IPS-11a (cell line): ENCODE data around the gene XRN1.
"Not testable (repeated sequence)": the region's sequence is repeated elsewhere in the genome, so short reads cannot be mapped to it uniquely, and the experiment has no call there.

ENCODE experiments used
- H3K4me3 ChIP-seq: one replicate; pipeline ENCODE4 v1.5.1; 2013; ENCODE audit warnings: low read depth, low read length, control low read depth

Gene XRN1

DNA sequence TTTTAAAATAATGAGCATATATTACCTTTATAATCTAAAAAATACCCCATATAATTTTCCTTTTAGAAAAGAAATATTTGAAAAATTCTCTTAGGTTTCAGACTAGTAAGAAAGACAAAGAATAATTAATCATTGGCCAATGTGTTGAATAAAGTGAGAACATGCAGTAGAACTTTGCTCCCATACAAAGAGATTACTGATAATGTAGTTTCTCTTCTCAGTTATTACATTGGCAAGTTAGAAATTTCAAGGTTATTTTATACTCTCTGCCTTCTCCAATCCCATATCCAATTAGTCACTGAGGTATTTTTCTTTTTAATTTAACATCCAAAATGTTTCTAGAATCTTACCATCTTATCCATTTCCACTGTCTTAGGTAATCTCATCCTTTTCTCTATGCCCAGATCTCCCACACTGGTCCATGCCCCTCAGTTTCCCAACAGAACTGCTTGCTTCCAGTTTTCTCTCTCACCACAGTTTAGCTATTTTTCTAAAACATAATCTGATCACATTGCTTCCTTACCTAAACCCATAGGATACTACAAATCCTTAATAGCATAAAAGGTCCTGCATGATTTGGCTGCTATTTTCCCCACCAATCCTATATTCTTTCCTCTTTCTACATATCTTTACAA is 10.8 kb downstream of the XRN1 start:
- H3K4me3 ChIP-seq = no peak overlapping the region

DNA sequence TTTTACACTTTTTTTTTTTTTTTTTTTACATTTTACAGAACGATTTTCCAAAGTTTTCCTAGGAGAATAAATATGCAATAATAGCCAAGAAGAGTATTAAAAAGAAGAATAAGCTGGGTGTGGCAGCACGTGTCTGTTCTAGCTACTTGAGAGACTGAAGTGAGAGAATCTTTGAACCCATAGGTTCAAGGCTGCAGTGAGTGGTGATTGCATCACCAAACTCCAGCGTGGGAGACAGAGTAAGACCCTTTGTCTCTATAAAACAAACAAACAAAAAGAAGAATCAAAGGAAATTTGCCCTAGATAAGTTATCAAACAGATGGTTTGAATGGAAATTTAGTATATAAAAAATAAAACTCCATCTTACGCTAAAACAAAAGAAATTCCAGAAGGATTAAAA is 13.3 kb downstream of the XRN1 start:
- no peak overlapping the region for H3K4me3 ChIP-seq

DNA sequence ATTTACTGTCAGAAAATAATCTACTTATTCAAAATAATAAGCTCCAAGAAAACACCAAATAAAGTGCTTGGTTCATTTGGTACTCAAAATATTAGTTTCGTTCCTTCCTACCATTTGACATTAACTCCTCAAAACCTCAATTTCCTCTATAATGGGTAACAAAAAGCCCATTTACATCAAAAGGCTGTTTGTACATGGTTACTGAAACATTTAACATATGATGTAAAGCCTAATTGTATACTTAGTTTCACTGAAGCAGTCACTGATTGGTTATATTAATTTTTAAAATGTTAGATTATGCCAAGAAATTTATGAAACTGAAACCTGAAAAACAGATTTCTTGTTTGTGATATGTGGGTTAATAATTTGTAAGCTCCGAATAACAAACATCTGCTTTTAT is 14.7 kb downstream of the XRN1 start:
- H3K4me3 ChIP-seq = no peak overlapping the region

DNA sequence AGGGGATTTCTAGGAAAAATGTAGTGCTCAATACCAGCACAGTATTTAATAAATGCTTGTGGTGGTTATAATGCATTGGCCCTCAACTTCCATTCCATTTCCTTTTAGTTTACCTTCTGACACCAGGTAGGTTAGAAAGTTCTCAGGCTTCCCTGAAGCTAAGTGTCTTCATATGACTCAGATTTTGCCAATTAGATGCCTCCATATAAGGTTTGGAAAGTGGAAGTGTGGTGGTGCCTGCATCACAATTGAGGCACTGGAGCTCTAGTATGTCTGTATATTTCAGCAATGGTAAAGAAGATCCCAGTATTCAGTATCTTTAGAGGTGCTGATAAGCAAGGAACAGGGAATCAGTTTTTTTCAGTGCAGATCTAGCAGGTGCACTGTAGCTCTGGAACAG is 18.3 kb downstream of the XRN1 start:
- H3K4me3 ChIP-seq = no peak overlapping the region

DNA sequence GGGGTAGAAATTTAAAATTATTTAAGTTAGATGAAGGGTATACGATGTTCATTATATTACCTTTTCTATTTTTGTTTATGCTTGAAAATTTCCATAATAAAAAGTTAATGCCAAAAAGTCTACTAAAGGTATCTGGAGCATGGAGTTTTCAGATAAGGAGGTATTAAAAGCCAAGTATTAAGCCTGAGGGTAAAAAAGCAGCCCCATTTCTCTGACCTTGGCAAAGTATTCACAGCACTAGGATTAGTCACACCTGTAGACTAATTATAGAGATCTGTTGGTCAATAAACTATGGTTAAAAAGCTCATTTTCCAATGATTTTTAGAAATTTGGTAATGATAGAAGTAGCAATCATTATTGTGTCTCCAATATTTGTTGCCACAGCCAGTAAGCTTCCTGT is 23.1 kb downstream of the XRN1 start:
- H3K4me3 ChIP-seq = no peak overlapping the region

DNA sequence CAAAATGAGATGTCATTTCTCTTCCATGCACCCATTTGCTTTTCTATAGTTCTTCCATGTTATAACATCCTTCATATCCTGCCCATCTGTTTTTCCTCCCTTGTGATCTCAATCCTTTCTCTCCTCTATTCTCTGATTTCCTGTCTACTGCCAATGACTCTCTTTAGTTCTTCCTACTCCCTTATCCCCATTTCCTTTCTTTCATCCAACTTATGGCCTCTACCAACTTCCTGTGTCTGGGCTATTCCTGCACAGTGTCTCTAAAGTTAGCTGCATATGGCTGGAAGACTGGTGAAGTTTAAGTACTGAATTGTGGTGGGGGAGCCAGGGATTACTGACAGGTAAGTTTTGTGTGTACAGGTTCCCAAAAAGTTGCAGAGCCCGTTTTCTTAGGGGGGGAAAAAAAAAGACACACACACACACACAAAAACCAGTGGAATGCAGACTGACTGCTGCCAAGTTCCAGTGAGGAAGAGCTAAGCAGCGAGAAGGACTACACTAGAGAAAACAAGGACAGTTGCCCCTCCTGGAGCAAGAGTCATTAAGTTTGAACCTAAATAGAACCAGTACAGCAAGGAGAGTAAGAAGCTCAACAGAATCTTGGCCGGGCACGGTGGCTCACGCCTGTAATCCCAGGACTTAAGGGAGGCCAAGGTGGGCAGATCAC is 28.8 kb downstream of the XRN1 start:
- no peak overlapping the region for H3K4me3 ChIP-seq

DNA sequence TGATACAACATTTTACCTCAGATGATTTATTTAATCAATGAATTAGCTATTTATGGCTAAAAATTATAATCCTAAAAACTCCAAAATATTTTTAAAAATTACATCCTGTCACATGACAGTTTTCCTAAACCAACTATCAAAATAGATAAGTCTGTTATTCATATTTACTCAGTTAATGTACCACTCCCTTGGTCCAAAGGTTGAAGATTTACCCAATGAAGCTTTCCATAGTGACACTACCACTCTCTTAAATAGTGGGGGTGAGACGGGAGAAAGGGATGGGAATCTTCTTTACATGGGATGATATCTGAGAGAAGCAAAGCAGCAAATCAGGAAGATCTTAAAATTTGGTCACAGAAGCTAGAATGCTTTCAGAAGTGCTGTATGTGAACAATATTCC is 30.5 kb downstream of the XRN1 start:
- no peak overlapping the region for H3K4me3 ChIP-seq

DNA sequence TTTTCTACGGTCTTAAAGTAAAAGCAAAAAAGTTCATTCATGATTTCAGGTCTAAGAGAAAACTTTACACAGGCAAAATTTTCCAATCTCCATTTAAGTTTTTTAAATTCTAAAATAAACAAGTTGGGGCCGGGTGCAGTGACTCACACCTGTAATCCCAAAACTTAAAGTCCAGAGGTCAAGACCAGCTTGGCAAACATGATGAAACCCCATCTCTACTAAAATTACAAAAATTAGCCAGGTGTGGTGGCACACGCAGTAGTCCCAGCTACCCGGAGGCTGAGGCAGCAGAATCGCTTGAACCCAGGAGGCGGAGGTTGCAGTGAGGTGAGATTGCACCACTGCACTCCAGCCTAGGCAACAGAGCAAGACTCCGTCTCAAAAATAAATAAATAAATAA is 47.3 kb downstream of the XRN1 start:
- not testable (repeated sequence) for H3K4me3 ChIP-seq

DNA sequence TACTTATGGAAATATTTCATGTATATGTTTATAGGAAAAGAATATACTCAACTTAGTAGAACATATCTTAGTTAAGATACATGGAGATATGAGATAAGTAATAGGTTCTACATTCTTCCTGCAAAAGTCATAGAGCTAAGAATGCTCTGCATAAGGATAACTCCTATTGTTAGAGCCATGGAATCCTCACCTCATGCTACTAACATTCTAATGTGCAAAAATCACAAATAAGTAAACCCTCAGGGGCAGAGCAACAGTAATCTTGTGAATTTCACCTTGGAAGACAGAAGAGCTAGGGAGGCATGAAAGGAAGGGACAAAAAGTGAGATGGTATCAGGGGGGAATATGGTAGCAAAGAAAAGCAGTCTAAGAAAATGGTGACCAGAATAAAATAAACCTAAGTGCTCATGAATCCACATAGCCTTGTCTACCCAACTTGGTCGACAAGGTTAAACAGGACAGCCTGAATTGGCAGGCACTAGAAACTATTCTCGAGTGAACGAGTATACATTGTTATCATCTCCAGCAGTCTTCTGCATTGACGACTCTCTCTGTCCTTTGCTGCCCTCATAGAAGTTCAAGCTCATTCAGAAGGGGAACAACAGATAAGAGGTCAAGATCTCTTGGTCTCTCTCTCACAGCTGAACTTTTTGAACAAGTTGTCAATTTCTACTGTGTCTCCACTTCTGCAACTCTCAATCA is 52.8 kb downstream of the XRN1 start:
- H3K4me3 ChIP-seq = no peak overlapping the region

DNA sequence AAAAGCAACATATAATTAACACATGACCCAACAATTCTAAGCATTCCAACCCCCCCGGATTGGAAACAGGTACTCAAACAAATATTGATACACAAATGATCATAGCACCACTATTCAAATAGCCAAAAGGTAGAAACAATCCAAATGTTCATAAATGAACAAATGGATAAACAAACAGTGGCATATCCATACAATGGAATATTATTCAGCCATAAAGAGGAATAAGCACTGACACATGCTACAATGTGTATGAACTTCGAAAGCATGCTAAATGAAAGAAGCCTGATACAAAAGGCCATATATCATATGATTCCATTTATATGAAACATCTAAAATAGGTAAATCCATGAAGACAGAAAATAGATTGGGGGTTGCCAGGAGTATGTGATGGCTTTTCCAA is 62.8 kb downstream of the XRN1 start:
- no peak overlapping the region for H3K4me3 ChIP-seq

DNA sequence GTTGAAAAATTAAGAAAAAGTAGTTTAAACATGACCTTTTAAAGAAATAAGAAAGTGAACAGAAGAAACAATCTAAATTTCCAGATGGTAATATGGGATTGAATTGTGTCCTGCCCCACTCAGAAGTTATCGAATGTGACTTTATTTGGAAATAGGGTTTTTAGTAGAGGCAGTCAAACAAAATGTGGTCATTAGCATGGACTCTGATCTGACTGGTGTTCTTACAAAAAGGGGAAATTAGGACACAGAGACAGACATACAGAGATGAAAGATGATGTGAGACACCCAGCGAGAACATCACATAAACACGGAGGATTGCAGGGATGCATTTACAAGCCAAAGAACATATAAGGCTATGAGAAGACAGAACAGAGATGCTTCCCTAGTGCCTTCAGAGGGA is 73.2 kb downstream of the XRN1 start:
- no peak overlapping the region for H3K4me3 ChIP-seq

DNA sequence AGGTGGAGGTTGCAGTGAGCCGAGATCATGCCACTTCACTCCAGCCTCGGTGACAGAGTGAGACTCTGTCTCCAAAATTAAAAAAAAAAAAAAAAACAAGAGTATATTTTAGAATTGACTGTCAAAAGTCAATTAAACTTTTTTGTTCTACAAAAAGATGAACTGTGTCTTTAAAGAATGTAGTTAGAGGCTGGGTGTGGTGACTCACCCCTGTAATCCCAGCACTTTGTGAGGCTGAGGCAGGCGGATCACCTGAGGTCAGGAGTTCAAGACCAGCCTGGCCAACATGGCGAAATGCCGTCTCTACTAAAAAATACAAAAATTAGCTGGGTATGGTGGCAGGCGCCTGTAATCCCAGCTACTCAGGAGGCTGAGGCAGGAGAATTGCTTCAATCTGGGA is 78.3 kb downstream of the XRN1 start:
- not testable (repeated sequence) for H3K4me3 ChIP-seq

DNA sequence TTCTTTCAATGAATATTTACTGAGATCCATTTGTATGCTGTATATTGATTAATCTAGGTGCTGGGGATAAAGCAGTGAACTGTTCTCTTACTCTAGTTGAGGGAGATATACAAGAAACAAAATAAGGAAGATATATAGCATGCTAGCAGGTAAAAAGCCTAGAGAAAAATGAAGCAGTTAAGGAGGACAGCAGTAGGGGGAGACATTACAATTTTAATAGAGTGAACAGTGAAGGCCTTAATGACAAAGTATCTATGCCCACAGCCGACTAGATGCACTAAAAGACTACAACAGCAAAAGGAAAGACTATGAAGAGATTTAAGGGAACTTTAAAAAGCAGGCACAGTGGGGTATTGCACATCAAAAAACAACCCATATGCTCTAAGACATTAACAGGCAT is 81.4 kb downstream of the XRN1 start:
- no peak overlapping the region for H3K4me3 ChIP-seq

DNA sequence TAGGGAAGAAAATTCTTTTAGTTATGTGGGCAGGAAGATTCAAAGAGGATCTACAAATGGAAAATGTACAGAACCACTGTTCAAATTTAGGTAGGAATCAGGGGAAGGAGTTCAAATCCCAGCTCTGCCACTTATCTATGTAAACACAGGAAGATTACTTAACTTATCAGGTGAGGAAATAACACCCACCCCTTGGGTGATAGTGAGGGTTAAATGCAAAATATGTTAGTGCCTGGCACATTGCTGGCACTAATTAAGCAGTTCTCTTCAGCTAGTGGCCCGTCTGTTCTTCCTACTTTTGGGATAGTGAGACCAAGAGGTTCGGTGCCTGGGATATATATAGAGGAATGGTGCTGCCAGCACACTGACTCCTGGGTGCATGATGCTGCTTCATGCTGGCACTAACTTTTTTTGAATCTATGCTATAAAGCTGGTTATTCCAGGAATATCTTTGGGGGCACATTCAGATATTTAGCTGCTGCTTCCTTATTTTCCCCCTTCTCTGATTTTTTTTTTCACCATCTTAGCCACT is 83.8 kb downstream of the XRN1 start:
- no peak overlapping the region for H3K4me3 ChIP-seq

DNA sequence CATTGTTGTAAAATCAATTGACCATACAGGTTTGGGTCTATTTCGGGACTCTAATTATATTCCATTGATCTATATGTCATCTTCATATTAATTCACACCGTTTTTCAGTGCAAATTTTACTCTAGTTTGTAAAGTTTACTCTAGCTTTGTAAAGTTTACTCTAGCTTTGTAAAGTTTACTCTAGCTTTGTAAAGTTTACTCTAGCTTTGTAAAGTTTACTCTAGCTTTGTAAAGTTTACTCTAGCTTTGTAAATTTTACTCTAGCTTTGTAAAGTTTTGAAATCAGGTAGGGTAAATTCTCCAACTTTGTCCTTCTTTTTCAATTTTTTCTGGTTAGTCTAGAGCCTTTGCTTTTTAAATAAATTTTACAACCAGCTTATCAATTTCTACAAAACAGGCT is 84.4 kb downstream of the XRN1 start:
- not testable (repeated sequence) for H3K4me3 ChIP-seq

DNA sequence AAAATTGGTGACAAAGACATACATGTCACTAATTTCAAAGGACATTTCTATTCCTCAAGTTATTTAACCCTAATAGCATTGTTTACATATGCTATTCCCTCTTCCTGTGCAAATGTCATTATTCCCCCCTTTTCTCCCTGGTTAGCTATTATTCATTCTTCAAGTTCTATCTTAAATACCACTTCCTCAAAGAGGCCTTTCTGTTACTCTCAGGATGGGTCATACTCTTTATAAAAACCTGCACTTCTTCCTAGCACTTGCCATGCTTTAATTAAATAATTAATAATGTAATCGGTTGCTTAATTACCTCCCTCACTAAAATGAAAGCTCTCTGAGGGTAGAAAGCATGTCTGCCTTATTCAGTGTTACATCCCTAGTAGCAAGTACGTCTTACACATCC is 88.5 kb downstream of the XRN1 start:
- H3K4me3 ChIP-seq = no peak overlapping the region

DNA sequence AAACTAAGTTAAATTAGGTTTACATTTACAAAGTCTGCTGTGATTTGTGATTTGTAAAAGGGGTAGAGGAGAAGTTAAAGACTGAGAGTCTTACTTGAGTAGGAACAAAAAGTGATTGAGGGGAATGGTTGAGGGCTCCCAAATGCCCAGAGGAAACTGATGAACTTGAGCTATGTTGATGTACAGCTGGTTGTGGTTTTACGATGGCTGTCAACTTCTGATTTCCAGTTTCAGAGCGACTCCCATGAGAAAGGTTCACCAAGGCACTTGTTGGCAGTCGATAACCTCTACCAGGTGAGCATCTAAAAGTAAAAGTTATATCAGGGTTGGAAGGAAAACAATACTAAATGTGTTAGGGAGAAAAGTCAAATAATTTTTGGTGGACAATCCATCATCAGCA is 91.0 kb downstream of the XRN1 start:
- H3K4me3 ChIP-seq = no peak overlapping the region

DNA sequence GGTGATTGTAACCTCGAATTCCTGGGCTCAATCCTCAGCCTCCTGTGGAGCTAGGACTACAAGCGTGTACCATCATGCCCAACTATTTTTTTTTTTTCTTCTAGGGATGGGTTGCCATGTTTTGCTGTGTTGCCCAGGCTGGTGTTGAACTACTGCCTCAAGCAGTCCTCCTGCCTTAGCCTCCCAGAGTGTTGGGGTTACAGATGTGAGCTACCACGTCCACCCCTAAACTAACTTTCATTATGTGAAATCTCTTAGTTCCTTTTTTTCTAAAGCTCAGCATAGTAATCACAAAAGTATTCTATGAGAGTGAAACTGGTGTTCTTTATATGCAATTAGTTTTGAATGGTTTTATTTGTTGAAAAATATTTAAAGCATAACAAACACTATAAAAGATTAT is 92.1 kb downstream of the XRN1 start:
- H3K4me3 ChIP-seq = no peak overlapping the region

DNA sequence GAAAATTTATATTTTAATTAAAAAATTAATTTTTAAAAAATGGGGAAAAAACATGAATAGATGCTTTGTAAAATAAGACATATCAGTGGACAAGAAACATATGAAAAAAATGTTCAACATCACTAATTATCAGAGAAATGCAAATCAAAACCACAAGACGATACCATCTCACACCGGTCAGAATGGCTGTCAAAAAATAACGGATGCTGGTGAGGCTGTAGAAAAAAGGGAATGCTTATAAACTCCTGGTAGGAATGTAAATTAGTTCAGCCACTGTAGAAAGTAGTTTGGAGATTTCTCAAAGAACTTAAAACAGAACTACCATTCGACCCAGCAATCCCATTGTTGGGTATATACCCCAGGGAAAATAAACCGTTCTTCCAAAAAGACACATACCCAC is 93.8 kb downstream of the XRN1 start:
- H3K4me3 ChIP-seq = no peak overlapping the region

DNA sequence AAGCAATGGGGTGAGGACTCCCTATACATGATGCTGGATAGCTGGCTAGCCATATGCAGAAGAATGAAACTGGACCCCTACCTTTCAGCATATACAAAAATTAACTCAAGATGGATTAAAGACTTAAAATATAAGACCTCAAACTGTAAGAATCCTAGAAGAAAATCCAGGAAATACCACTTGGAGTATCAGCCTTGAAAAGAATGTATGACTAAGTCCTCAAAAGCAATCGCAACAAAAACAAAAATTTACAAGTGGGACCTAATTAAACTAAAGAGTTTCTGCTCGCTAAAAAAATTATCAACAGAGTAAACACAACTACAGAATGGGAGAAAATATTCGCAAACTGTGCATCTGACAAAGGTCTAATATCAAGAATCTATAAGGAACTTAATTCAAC is 94.3 kb downstream of the XRN1 start:
- no peak overlapping the region for H3K4me3 ChIP-seq

DNA sequence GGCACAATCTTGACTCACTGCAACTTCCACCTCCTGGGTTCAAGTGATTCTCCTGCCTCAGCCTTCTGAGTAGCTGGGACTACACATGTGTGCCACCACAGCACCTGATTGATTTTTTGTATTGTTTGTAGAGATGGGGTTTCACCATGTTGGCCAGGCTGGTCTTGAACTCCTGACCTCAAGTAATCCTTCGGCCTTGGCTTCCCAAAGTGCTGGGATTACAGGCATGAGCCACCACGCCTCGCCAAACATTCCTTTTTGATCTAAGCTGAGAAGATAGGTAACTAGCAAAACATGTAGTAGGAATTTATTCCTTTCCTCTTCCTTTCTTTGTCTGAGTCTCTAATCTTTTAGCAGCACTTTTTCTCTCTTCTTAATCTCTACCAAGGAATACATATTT is 95.1 kb downstream of the XRN1 start:
- not testable (repeated sequence) for H3K4me3 ChIP-seq

DNA sequence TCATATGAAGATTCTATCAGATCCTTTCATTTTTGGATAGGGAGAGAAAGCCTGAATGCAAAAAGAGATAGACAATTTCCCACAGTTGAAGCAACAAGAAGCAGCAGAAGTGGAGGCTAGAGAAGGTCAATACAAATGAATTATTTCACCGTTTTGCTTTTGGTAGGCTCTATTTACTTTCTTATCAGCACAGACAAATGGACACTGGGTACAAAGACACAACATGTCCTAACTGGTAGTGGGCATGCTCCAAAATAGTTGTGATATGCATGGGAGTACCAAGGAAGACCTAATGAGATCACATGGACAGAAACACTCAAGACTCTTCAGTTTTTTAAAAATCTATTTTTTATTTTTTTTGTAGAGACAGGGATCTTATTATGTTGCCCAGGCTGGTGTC is 99.4 kb downstream of the XRN1 start:
- no peak overlapping the region for H3K4me3 ChIP-seq
